Mesothelial cell of epicardium (in vitro differentiated cells): ENCODE data around the gene GSTK1. TPM values are rescaled to one million over a fixed set of nuclear protein-coding genes. Genes with fewer than 3 reads are reported as not detected.

Source experiments
- DNase-seq, 2 experiments: peaks; one replicate each; pipeline ENCODE4 v3.0.0; 2021; ENCODE audit warnings: low spot score in 2 of 2; ENCODE audit not compliant: unreplicated experiment in 2 of 2
- H3K27ac Mint-ChIP-seq: 2 replicates; pipeline ENCODE4 v1.8.0; 2021; ENCODE audit warnings: mixed read lengths
- H3K27me3 Mint-ChIP-seq: 2 replicates; pipeline ENCODE4 v1.8.0; 2021; ENCODE audit warnings: low read depth, mixed read lengths
- H3K36me3 Mint-ChIP-seq: 2 replicates; pipeline ENCODE4 v1.8.0; 2021; ENCODE audit warnings: mixed read lengths
- H3K4me1 Mint-ChIP-seq: 2 replicates; pipeline ENCODE4 v1.8.0; 2021; ENCODE audit warnings: mixed read lengths
- H3K4me3 Mint-ChIP-seq: 2 replicates; pipeline ENCODE4 v1.8.0; 2021; ENCODE audit warnings: mild to moderate bottlenecking, moderate library complexity, mixed read lengths
- H3K9me3 Mint-ChIP-seq: 2 replicates; pipeline ENCODE4 v1.8.0; 2021; ENCODE audit warnings: mixed read lengths
- CTCF ChIP-seq: fragments of 200-600 bp; sonication (generic); IDR thresholded peaks from one replicate; pipeline ENCODE4 v1.5.0; 2021; ENCODE audit warnings: antibody characterized with exemption; ENCODE audit not compliant: unreplicated experiment
- total RNA-seq: library from RNA; stranded (reverse); gene quantifications from 3 replicates; pipeline ENCODE4 v1.2.1, GENCODE V29; 2021

The GSTK1 gene
- total RNA-seq, 1 donor from 2014 or later, result 86.7 TPM

GRCh38 chr7:143283381-143283780 lies 20.1 kb downstream of the GSTK1 start:
- Mint-ChIP-seq H3K36me3 (peaks cover 2% of the 10 kb centered on the region), H3K27ac (no peak overlapping the region)

GRCh38 chr7:143284591-143285469 lies 21.6 kb downstream of the GSTK1 start, which contains the start of gene TMEM139:
TSS of gene TMEM139 (plus strand) at chr7:143284958. CDS start at chr7:143285958, 1,000 bp downstream.
- TF ChIP-seq CTCF, result no peak
- Mint-ChIP-seq H3K36me3 (peaks cover 2% of the 10 kb centered on the region), H3K4me1 (peaks cover 51% of the 10 kb centered on the region), H3K9me3 (peaks cover 4% of the 10 kb centered on the region), H3K27me3 (no peaks in the 10 kb centered on the region), H3K27ac (peak within 1 kb of the TSS; percentile 96), H3K4me3 (peak within 1 kb of the TSS; percentile 63)
- peak in 1 of 2 experiments; percentile 44 for DNase-seq

More at GRCh38 chr7:143283381-143283780, 20.1 kb downstream of the GSTK1 start:
- no peaks in the 10 kb centered on the region for H3K27me3 Mint-ChIP-seq
- TF ChIP-seq CTCF, result no peak
- DNase-seq, result no peak
- H3K4me1 Mint-ChIP-seq, result peaks cover 52% of the 10 kb centered on the region
- H3K9me3 Mint-ChIP-seq, result peaks cover 4% of the 10 kb centered on the region
- no peak overlapping the region for H3K4me3 Mint-ChIP-seq

- peak overlapping the region; percentile 63 for H3K4me3 Mint-ChIP-seq
- peaks cover 2% of the 10 kb centered on the region for H3K36me3 Mint-ChIP-seq
- no peak for TF ChIP-seq CTCF
- H3K9me3 Mint-ChIP-seq, result peaks cover 4% of the 10 kb centered on the region
- peaks cover 51% of the 10 kb centered on the region for H3K4me1 Mint-ChIP-seq
- no peak for DNase-seq
- H3K27ac Mint-ChIP-seq, result peak overlapping the region; percentile 96
- H3K27me3 Mint-ChIP-seq, result no peaks in the 10 kb centered on the region
These were observed 22.2 kb downstream of the GSTK1 start for GRCh38 chr7:143285470-143285778.

- H3K36me3 Mint-ChIP-seq, result peaks cover 2% of the 10 kb centered on the region
- no peaks in the 10 kb centered on the region for H3K27me3 Mint-ChIP-seq
- peak overlapping the region; percentile 96 for H3K27ac Mint-ChIP-seq
- peaks cover 4% of the 10 kb centered on the region for H3K9me3 Mint-ChIP-seq
- H3K4me3 Mint-ChIP-seq, result peak overlapping the region; percentile 63
- no peak for DNase-seq
- peaks cover 51% of the 10 kb centered on the region for H3K4me1 Mint-ChIP-seq
- TF ChIP-seq CTCF, result no peak
These were observed 22.7 kb downstream of the GSTK1 start for GRCh38 chr7:143285806-143286521.

GRCh38 chr7:143286522-143286890 lies 23.3 kb downstream of the GSTK1 start:
- Mint-ChIP-seq H3K36me3 (peaks cover 4% of the 10 kb centered on the region), H3K27ac (no peak overlapping the region), H3K9me3 (peaks cover 4% of the 10 kb centered on the region), H3K4me3 (peak overlapping the region; percentile 8), H3K4me1 (peaks cover 56% of the 10 kb centered on the region), H3K27me3 (no peaks in the 10 kb centered on the region)
- TF ChIP-seq CTCF, result no peak
- no peak for DNase-seq
